Activated naive CD4-positive, alpha-beta T cell treated with anti-CD3 and anti-CD28 coated beads, Interleukin-2, amount 50 U/mL, for 16 hours (primary cell): ENCODE measurements around the gene NEUROG2.

Experiments
- DNase-seq: peaks from one replicate; pipeline ENCODE4 v3.0.0-alpha.2; 2020

Gene NEUROG2

GRCh38 chr4:112472318-112472717 is 43.7 kb downstream of the NEUROG2 start:
- DNase-seq, result no peak
